HG02840 (cell line): ENCODE data around the gene BEAN1.

ENCODE experiments used
- ATAC-seq: cut with Tn5 transposase; IDR thresholded peaks from one replicate; pipeline ENCODE4 v1.9.1; 2021; ENCODE audit warnings: mild to moderate bottlenecking, moderate library complexity, moderate number of reproducible peaks; ENCODE audit not compliant: unreplicated experiment, low FRiP score

Gene BEAN1

GRCh38 chr16:66391726-66392670 is 35.1 kb upstream of the BEAN1 start:
- ATAC-seq: no peak

GRCh38 chr16:66395806-66396555 is 31.1 kb upstream of the BEAN1 start:
- ATAC-seq: no peak

DNA sequence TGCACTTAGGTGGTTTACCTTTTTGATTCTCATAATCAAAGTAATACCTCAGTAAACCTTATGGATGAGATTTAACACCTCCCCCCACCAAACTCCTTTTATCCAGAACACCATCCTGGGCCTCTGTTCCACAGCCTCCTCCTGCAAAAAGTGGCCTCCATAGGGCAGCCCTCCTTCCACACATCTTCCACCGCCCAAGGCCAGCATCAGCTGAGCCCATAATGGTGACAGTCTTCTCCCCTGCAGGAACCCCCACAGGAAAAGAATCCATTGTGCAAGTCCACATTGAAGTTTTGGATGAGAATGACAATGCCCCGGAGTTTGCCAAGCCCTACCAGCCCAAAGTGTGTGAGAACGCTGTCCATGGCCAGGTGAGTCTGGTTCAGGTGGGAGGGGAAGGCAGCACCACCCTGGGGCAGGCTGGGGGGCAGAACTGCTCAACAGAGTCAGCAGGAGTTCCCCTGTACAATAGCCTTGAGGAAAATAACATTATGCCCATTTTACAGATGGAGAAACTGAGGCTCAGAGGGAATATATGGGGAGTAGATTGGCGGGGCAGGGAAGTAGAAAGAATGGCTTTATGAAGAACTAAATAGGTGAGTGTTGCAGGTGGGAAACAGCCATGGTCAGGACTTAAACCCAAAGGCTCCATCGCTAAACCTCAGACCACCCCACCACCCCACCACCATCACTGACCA is 29.2 kb upstream of the BEAN1 start:
- no peak for ATAC-seq

GRCh38 chr16:66399031-66399430 is 28.1 kb upstream of the BEAN1 start:
- ATAC-seq: no peak

DNA sequence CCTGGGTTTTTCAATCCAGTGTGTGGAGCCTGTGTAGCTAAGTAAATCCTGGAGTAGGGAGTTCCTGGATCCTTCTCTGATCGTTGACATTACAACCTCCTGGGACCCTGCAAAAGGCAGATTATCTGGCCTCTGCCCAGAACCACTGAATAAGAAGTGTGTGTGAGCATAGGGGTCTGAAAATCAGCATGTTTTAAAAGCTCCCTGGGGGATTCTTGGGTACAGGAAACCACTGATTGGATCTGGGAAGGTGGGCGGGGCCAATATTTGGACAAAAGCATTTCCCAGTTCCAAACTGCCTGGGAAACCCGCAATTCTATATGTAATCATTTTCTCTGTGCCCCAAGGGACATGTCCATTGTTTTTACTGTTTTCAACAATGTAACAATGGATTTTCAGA is 27.2 kb upstream of the BEAN1 start:
- ATAC-seq: no peak

- ATAC-seq: no peak
Measured at GRCh38 chr16:66400503-66401380, 26.4 kb upstream of the BEAN1 start.

DNA sequence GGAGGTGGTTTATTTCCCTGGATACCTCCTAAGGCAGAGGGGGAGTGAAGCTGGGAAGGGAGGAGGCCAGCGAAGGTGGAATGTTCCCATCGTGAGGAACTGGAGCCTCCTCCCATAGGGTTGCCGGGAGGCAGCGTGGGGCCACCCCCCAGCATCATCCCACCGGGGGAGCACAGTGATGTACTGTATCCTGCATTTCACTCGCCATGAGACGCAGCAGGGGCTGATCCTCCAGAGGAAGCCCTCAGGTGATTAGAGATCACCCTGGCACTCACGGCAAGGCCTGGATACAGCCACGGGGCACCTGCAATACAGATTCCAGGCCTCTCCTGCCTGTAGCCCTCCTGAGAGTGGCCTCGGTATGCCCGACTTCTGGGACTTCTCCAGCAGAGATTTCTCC is 25.5 kb upstream of the BEAN1 start:
- no peak for ATAC-seq

- no peak for ATAC-seq
Measured at GRCh38 chr16:66402166-66402565, 24.9 kb upstream of the BEAN1 start.

DNA sequence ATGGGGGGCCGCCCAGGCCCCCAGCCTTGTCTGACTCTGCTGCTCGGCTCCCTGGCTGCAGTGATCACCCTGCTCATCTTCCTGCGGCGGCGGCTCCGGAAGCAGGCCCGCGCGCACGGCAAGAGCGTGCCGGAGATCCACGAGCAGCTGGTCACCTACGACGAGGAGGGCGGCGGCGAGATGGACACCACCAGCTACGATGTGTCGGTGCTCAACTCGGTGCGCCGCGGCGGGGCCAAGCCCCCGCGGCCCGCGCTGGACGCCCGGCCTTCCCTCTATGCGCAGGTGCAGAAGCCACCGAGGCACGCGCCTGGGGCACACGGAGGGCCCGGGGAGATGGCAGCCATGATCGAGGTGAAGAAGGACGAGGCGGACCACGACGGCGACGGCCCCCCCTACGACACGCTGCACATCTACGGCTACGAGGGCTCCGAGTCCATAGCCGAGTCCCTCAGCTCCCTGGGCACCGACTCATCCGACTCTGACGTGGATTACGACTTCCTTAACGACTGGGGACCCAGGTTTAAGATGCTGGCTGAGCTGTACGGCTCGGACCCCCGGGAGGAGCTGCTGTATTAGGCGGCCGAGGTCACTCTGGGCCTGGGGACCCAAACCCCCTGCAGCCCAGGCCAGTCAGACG is 24.4 kb upstream of the BEAN1 start:
- ATAC-seq: no peak

- ATAC-seq: no peak
Measured at GRCh38 chr16:66403531-66404145, 23.5 kb upstream of the BEAN1 start.

DNA sequence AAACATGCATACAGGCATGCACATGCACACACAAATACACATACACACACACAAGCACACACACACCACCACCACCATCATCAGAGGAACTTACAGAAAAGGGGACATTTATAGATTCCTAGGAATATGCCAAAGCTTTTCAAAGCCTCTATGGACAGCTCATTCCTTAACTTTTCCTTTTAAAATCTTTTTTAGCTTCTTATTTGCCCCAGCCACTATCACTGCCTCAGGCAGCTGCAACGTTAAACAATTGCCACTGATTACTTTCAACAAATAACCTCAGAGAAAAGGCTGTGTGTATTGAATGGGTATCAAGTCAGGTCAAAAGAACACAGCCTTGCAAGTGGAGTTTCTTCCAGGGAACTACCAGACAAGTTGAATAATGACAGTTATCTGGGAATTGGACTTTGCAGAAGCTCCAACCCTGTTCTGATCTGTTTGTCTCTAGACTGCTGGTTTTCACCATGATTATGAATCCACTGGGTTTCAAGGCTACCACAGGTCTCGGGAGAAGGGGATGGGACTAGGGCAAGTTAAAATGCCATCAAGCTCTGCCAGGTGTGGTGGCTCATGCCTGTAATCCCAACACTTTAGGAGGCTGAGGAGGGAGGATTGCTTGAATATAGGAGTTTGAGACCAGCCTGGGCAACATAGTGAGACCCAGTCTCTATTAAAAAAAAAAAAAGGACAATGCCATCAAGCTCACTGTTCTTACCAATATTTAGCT is 21.9 kb upstream of the BEAN1 start:
- no peak for ATAC-seq

DNA sequence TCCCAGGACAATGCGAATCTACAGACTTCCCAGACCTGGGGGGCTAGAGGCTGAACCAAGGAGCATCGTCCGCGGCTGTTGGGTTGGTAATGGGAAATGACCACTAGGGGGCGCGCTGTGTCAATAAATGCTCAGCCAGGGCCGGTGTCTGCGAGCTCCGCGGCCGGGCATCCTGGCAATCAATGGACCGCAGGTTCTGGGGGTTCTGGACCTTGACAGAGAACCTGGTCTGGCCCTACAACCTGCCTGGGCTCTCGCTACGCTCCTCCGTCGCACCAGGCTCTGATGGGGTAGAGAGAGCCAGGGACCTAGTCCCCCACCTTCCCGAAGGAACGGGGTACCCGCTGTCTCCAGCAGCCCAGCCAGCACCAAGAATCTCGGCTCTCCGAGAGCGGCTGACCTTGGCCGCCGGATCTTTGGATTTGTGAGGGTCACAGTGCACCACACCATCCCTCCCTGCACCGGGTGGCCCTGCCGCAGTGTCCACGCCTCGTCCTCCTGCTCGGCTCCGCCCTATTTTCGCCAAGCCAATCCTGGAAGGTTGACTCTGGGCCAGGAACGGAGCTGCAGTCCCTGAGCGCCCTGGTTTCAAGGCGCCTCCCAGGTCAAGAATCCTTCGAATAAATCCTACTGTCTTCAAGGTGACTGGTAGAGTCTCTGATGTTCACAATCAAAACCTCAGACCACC is 20.4 kb upstream of the BEAN1 start:
- peak; percentile 83 for ATAC-seq

GRCh38 chr16:66408163-66409048 is 18.7 kb upstream of the BEAN1 start:
- no peak for ATAC-seq

- no peak for ATAC-seq
Measured at GRCh38 chr16:66409156-66409555, 17.9 kb upstream of the BEAN1 start.

- no peak for ATAC-seq
Measured at GRCh38 chr16:66412182-66412581, 14.9 kb upstream of the BEAN1 start.

DNA sequence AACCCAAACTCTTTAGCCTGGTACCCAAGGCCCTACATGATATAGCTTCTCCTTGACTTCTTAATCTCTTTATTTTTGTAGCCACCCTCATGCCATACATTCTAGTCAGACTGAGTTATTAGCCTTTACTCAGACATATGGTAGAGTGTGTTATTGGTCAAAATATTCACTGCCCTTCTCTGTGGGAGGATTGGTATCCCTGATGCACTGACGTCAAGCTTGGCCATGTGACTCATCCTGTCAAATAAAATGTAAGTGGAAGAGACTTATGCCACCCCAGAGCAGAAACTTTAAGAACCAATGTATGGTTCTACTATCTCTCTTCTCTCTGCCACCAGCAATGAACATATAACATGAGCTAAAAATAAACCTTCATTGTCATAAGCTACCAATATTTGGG is 12.2 kb upstream of the BEAN1 start:
- ATAC-seq: no peak

DNA sequence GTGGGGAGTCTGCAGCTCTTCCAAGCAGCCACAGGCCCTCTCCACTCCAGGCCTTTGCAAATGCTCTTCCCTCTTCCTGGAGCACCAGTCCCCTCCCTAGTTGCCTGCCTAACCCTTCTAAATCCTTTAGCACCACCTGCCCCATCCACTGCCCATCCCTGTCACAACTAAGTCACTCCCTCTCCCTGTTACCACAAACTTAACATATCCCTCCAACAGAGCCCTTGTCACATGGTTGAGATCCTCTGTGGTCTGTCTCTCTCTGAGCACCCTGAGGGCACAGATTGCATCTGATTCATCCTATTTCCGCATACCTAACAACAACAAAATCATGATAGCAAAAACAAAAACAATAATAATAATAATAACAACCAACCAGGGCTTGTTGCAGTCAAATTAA is 11.0 kb upstream of the BEAN1 start:
- no peak for ATAC-seq
